Tibial nerve (tissue), 4 donors: ENCODE data around the gene ZCCHC7.

Experiments used
- EP300 ChIP-seq, 2 donors: sonication (generic); formaldehyde crosslinking; IDR thresholded peaks; one replicate each; pipeline ENCODE4 v1.6.1; 2017; ENCODE audit warnings: antibody characterized with exemption in 2 of 2, mild to moderate bottlenecking in 1 of 2
- POLR2A ChIP-seq, 2 donors: fragments of 450-650 bp; IDR thresholded peaks; one replicate each; pipeline ENCODE4 v1.6.1; 2017; ENCODE audit warnings: antibody characterized with exemption in 2 of 2, mild to moderate bottlenecking in 2 of 2, moderate library complexity in 2 of 2
- TF ChIP-seq, protein P1 (sequence below), 5 experiments: fragments of 200-600 bp in 3 of 5; fragments of 450-650 bp in 2 of 5; sonication (generic) in 3 of 5; IDR thresholded peaks; one replicate each; pipeline ENCODE4 v1.5.1; 2016 to 2019; ENCODE audit warnings: antibody characterized with exemption in 5 of 5, mild to moderate bottlenecking in 3 of 5, moderate library complexity in 2 of 5

GRCh38 chr9:37179576-37179975, 59.2 kb downstream of the ZCCHC7 start:
- TF ChIP-seq POLR2A (IDR thresholded peaks at IDR 0.05) (no peak), EP300 (IDR thresholded peaks at IDR 0.05) (no peak)
- TF ChIP-seq, protein P1, sequence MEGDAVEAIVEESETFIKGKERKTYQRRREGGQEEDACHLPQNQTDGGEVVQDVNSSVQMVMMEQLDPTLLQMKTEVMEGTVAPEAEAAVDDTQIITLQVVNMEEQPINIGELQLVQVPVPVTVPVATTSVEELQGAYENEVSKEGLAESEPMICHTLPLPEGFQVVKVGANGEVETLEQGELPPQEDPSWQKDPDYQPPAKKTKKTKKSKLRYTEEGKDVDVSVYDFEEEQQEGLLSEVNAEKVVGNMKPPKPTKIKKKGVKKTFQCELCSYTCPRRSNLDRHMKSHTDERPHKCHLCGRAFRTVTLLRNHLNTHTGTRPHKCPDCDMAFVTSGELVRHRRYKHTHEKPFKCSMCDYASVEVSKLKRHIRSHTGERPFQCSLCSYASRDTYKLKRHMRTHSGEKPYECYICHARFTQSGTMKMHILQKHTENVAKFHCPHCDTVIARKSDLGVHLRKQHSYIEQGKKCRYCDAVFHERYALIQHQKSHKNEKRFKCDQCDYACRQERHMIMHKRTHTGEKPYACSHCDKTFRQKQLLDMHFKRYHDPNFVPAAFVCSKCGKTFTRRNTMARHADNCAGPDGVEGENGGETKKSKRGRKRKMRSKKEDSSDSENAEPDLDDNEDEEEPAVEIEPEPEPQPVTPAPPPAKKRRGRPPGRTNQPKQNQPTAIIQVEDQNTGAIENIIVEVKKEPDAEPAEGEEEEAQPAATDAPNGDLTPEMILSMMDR (IDR thresholded peaks at IDR 0.05) = no peak
